T-cell (primary cell): ENCODE results near the gene TNNI2. TPM values are rescaled to one million over a fixed set of nuclear protein-coding genes. Genes with fewer than 3 reads are reported as not detected.

Experiments
- ATAC-seq, 4 experiments: fragments of 200-7000 bp in 3 of 4; fragments of 150-1000 bp in 1 of 4; cut with Tn5 transposase; replicated peaks in 1 of 4; 1 replicate in 3 of 4; 2 replicates in 1 of 4; pipeline ENCODE4 v1.10.0; 2021; ENCODE audit warnings: moderate library complexity in 3 of 4, mild to moderate bottlenecking in 2 of 4, moderate number of reproducible peaks in 1 of 4
- CTCF ChIA-PET, 2 donors: fragments of 300-600 bp; sonication (Branson Sonifier 250); formaldehyde crosslinking; loops; one replicate each; lab custom pipeline; 2022; ENCODE audit warnings: antibody characterized with exemption in 2 of 2; lab: Charles Lee
- POLR2A ChIA-PET, 2 donors: fragments of 300-600 bp; sonication (Branson Sonifier 250); formaldehyde crosslinking; loops; one replicate each; lab custom pipeline; 2022; ENCODE audit warnings: antibody characterized with exemption in 2 of 2; lab: Charles Lee
- DNase-seq, 35 experiments: peaks; one replicate each; pipeline versions ENCODE4 v3.0.0 to v3.0.0-alpha.2; 2013 to 2023
- H3K27ac ChIP-seq: one replicate; pipeline ENCODE4 v1.5.1; 2013; ENCODE audit warnings: low read length
- H3K27me3 ChIP-seq, 2 experiments: replicated peaks in 1 of 2; 1 replicate in 1 of 2; 2 replicates in 1 of 2; pipeline versions ENCODE4 v1.6.1 to v1.7.0; 2013; ENCODE audit warnings: low read length in 1 of 2, mixed read lengths in 1 of 2; ENCODE audit not compliant: control insufficient read depth in 2 of 2, insufficient read depth in 2 of 2; ENCODE audit errors: extremely low read depth in 1 of 2
- H3K36me3 ChIP-seq, 2 donors: 1 replicate in 1 of 2; 2 replicates in 1 of 2; pipeline versions ENCODE4 v1.6.1 to v1.7.0; 2013; ENCODE audit warnings: low read length in 1 of 2; ENCODE audit not compliant: control insufficient read depth in 2 of 2, insufficient read depth in 1 of 2; ENCODE audit errors: extremely low read depth in 1 of 2
- H3K4me1 ChIP-seq, 2 experiments: 1 replicate in 1 of 2; 2 replicates in 1 of 2; pipeline versions ENCODE4 v1.6.1 to v1.7.0; 2013; ENCODE audit warnings: low read length in 2 of 2, mixed read lengths in 1 of 2; ENCODE audit not compliant: insufficient read depth in 2 of 2, control insufficient read depth in 1 of 2; ENCODE audit errors: extremely low read depth in 1 of 2
- H3K4me3 ChIP-seq, 2 donors: 1 replicate in 1 of 2; 2 replicates in 1 of 2; pipeline versions ENCODE4 v1.5.1 to v1.7.0; 2013; ENCODE audit warnings: mild to moderate bottlenecking in 2 of 2, low read length in 1 of 2, moderate library complexity in 1 of 2; ENCODE audit not compliant: control insufficient read depth in 1 of 2; ENCODE audit errors: extremely low read depth in 1 of 2
- H3K9me3 ChIP-seq: 2 replicates; pipeline ENCODE4 v1.7.0; 2013
- H3K27ac Mint-ChIP-seq, 2 donors: one replicate each; pipeline ENCODE4 v1.8.0; 2020 to 2021; ENCODE audit warnings: mild to moderate bottlenecking in 2 of 2, mixed read lengths in 2 of 2
- H3K27me3 Mint-ChIP-seq, 2 donors: one replicate each; pipeline ENCODE4 v1.8.0; 2021 to 2022; ENCODE audit warnings: mixed read lengths in 2 of 2
- H3K36me3 Mint-ChIP-seq: one replicate; pipeline ENCODE4 v1.8.0; 2021; ENCODE audit warnings: mixed read lengths
- H3K4me1 Mint-ChIP-seq, 3 donors: one replicate each; pipeline ENCODE4 v1.8.0; 2020 to 2022; ENCODE audit warnings: mixed read lengths in 3 of 3, mild to moderate bottlenecking in 1 of 3
- H3K4me3 Mint-ChIP-seq, 3 donors: one replicate each; pipeline ENCODE4 v1.8.0; 2020 to 2022; ENCODE audit warnings: mild to moderate bottlenecking in 3 of 3, mixed read lengths in 3 of 3, moderate library complexity in 3 of 3
- H3K9me3 Mint-ChIP-seq, 3 donors: one replicate each; pipeline ENCODE4 v1.8.0; 2020 to 2022; ENCODE audit warnings: mixed read lengths in 3 of 3
- WGBS: methylation state at CpG from one replicate; pipeline ENCODE4 v1.1.5; 2013; ENCODE audit warnings: missing lambda C conversion rate; ENCODE audit not compliant: insufficient coverage; 5-methylcytosine and 5-hydroxymethylcytosine counted together
- total RNA-seq, 35 experiments: library from RNA in 6 of 35; stranded (reverse) in 6 of 35; fragments of 120-200 nt in 1 of 35; gene quantifications; one replicate each; pipeline versions ENCODE4 v1.2.1 to v1.2.4 and lab custom pipeline; 2013 to 2026

TNNI2 gene
- total RNA-seq, 5 donors from 2014 or later (not counting 1 experiment from before 2014, with no cell fraction given): 0.39 TPM; not detected in 4

- Mint-ChIP-seq H3K4me1 (peaks cover 55 to 62% (median 60%) of the 10 kb centered on the region in 3 donors), H3K36me3 (no peaks in the 10 kb centered on the region), H3K27ac (peak overlapping the region; percentile 61 to 90), H3K4me3 (peak overlapping the region; percentile 72 to 79 (median 76)), H3K27me3 (no peaks in the 10 kb centered on the region), H3K9me3 (no peaks in the 10 kb centered on the region)
- CTCF ChIA-PET: no interaction called here
- no peaks in the 10 kb centered on the region for H3K36me3 ChIP-seq
- peaks cover 38 to 79% of the 10 kb centered on the region in 2 experiments for H3K4me1 ChIP-seq
- WGBS: 89% methylated on average over 7 of the region's 8 CpGs
- DNase-seq (no peak), ATAC-seq (no peak)
- H3K27ac ChIP-seq: peak overlapping the region; percentile 58
- no peaks in the 10 kb centered on the region for H3K9me3 ChIP-seq
- POLR2A ChIA-PET: no interaction called here
- H3K27me3 ChIP-seq: no peaks in the 10 kb centered on the region
- peak overlapping the region; percentile 6 to 22 for H3K4me3 ChIP-seq
These were observed 5.0 kb downstream of the TNNI2 start for GRCh38 chr11:1843796-1844195.

- Histone ChIP-seq H3K27ac (peak overlapping the region; percentile 58), H3K4me1 (peaks cover 39 to 82% of the 10 kb centered on the region in 2 experiments), H3K36me3 (no peaks in the 10 kb centered on the region), H3K4me3 (peak overlapping the region; percentile 22 to 35), H3K27me3 (no peaks in the 10 kb centered on the region), H3K9me3 (no peaks in the 10 kb centered on the region)
- no peaks in the 10 kb centered on the region for H3K9me3 Mint-ChIP-seq
- WGBS: 3% methylated on average over 16 of the region's 23 CpGs
- H3K27ac Mint-ChIP-seq: peak overlapping the region; percentile 90 to 93
- DNase-seq (peak in 24 of 35 experiments; percentile 15 to 65 (median 39)), ATAC-seq (peak; percentile 66 to 75 (median 68))
- no peaks in the 10 kb centered on the region for H3K36me3 Mint-ChIP-seq
- H3K4me3 Mint-ChIP-seq: peak overlapping the region; percentile 72 to 79 (median 76)
- peaks cover 61 to 69% (median 66%) of the 10 kb centered on the region in 3 donors for H3K4me1 Mint-ChIP-seq
- ChIA-PET POLR2A (no interaction called here), CTCF (no interaction called here)
- H3K27me3 Mint-ChIP-seq: no peaks in the 10 kb centered on the region
These were observed 5.7 kb downstream of the TNNI2 start for GRCh38 chr11:1844221-1845094.

- Histone ChIP-seq H3K9me3 (no peaks in the 10 kb centered on the region), H3K4me1 (peaks cover 44 to 82% of the 10 kb centered on the region in 2 experiments), H3K27ac (peak overlapping the region; percentile 58), H3K4me3 (peak overlapping the region in 1 of 2 donors; percentile 38), H3K36me3 (no peaks in the 10 kb centered on the region), H3K27me3 (no peaks in the 10 kb centered on the region)
- WGBS: no CpG with 5 or more reads among the region's 1 CpG
- Mint-ChIP-seq H3K4me1 (peaks cover 64 to 69% (median 67%) of the 10 kb centered on the region in 3 donors), H3K27ac (peak overlapping the region; percentile 90 to 93), H3K27me3 (no peaks in the 10 kb centered on the region), H3K4me3 (peak overlapping the region; percentile 72 to 79 (median 76)), H3K36me3 (no peaks in the 10 kb centered on the region), H3K9me3 (no peaks in the 10 kb centered on the region)
- DNase-seq (no peak), ATAC-seq (peak in 2 of 4 experiments; percentile 6 to 19)
- POLR2A ChIA-PET: no interaction called here
- CTCF ChIA-PET: no interaction called here
These were observed 6.3 kb downstream of the TNNI2 start for GRCh38 chr11:1845095-1845429.

DNA sequence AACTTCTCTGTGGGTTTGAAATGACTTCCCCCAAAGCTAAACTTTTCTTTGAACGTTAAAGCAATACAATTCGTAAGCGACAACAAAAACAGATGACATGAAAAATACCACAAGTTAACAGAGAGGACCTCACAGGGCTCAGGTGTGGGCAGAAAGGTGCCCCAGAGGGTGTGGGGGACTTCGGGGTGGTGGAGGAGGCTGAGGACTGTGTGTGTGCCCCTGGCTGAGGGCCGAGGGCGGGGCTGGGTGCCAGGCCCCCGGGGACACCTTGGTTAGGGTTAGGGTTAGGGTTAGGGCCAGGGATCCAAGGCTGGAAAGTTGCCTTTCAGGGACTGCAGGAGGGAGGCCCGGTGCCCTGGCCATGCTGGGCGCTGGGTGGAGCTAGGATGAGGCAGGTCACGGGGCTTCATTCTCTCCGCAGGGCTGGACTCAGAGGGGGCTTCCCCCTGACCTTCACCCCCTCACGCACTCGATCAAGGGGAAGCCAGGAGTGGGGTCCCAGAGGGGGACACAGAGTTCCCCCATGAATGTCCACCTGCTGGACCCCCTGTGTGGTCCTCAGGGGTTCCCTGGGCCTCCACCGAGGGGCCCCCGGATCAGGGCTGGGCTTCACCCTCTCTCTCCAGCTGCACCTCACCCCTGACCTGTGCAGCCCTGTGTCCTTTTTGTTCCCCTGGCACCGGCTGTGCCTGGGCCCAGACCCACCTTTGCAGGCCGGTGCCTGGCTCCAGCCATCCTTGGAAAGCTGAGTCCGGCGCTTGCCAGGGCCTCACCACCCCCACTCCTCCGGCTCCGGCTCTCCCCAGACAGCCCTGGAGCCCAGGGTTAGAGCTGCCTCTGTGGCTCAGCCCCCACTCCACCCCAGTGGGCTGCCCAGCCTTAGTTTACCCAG is 7.0 kb downstream of the TNNI2 start:
- no peaks in the 10 kb centered on the region for H3K27me3 ChIP-seq
- Mint-ChIP-seq H3K27ac (peak overlapping the region; percentile 90 to 93), H3K4me3 (peak overlapping the region; percentile 72 to 79 (median 76)), H3K9me3 (no peaks in the 10 kb centered on the region), H3K4me1 (peaks cover 71 to 76% (median 73%) of the 10 kb centered on the region in 3 donors), H3K36me3 (no peaks in the 10 kb centered on the region), H3K27me3 (no peaks in the 10 kb centered on the region)
- DNase-seq (peak in 16 of 35 experiments; percentile 19 to 62 (median 33)), ATAC-seq (peak; percentile 33 to 67 (median 46))
- ChIA-PET CTCF (no interaction called here), POLR2A (no interaction called here)
- peaks cover 50 to 84% of the 10 kb centered on the region in 2 experiments for H3K4me1 ChIP-seq
- peak overlapping the region; percentile 58 for H3K27ac ChIP-seq
- no peaks in the 10 kb centered on the region for H3K9me3 ChIP-seq
- WGBS: 78% methylated on average over 13 of the region's 21 CpGs
- H3K36me3 ChIP-seq: no peaks in the 10 kb centered on the region
- H3K4me3 ChIP-seq: peak overlapping the region in 1 of 2 donors; percentile 38

- peak overlapping the region in 1 of 3 donors; percentile 79 for H3K4me3 Mint-ChIP-seq
- CTCF ChIA-PET: interaction anchor here in 1 of 2 donors (0.8 kb wide), 1 partner anchor 13 kb away, joined by 4 read pairs; no protein-coding TSS in a partner anchor
- no peaks in the 10 kb centered on the region for H3K36me3 ChIP-seq
- peaks cover 78 to 81% (median 79%) of the 10 kb centered on the region in 3 donors for H3K4me1 Mint-ChIP-seq
- H3K9me3 Mint-ChIP-seq: no peaks in the 10 kb centered on the region
- WGBS: 96% methylated on average over 9 of the region's 9 CpGs
- DNase-seq (no peak), ATAC-seq (no peak)
- no peaks in the 10 kb centered on the region for H3K9me3 ChIP-seq
- H3K36me3 Mint-ChIP-seq: no peaks in the 10 kb centered on the region
- H3K27ac Mint-ChIP-seq: peak overlapping the region; percentile 55 to 74
- H3K27me3 ChIP-seq: no peaks in the 10 kb centered on the region
- H3K4me3 ChIP-seq: no peak overlapping the region
- H3K27me3 Mint-ChIP-seq: no peaks in the 10 kb centered on the region
- POLR2A ChIA-PET: no interaction called here
- H3K4me1 ChIP-seq: peaks cover 53 to 91% of the 10 kb centered on the region in 2 experiments
- no peak overlapping the region for H3K27ac ChIP-seq
These were observed 7.7 kb downstream of the TNNI2 start for GRCh38 chr11:1846453-1846932.
